OCI-LY1 (cell line): ENCODE data around the gene TRIM39.

Experiments
- EZH2 ChIP-seq: fragments of 200-600 bp; sonication (generic), shearing (Covaris generic); IDR thresholded peaks from 2 replicates; pipeline ENCODE4 v1.8.0; 2017; ENCODE audit warnings: borderline replicate concordance, mixed run types, mild to moderate bottlenecking, antibody characterized with exemption, low read length, moderate library complexity, mixed read lengths
- TF ChIP-seq, protein P1 (sequence below): fragments of 200-600 bp; sonication (generic), shearing (Covaris generic); IDR thresholded peaks from 2 replicates; pipeline ENCODE4 v1.5.1; 2017; ENCODE audit warnings: mild to moderate bottlenecking, antibody characterized with exemption, low read length, moderate library complexity, mixed read lengths

GRCh38 chr6:30357678-30358540, 31.2 kb downstream of the TRIM39 start:
- TF ChIP-seq, protein P1, sequence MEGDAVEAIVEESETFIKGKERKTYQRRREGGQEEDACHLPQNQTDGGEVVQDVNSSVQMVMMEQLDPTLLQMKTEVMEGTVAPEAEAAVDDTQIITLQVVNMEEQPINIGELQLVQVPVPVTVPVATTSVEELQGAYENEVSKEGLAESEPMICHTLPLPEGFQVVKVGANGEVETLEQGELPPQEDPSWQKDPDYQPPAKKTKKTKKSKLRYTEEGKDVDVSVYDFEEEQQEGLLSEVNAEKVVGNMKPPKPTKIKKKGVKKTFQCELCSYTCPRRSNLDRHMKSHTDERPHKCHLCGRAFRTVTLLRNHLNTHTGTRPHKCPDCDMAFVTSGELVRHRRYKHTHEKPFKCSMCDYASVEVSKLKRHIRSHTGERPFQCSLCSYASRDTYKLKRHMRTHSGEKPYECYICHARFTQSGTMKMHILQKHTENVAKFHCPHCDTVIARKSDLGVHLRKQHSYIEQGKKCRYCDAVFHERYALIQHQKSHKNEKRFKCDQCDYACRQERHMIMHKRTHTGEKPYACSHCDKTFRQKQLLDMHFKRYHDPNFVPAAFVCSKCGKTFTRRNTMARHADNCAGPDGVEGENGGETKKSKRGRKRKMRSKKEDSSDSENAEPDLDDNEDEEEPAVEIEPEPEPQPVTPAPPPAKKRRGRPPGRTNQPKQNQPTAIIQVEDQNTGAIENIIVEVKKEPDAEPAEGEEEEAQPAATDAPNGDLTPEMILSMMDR, result peak; percentile 75
- TF ChIP-seq EZH2, result no peak
